Measurements from ENCODE around the gene HSF5. TPM values are rescaled to one million over a fixed set of nuclear protein-coding genes. Genes with fewer than 3 reads are reported as not detected.

Gene HSF5
- total RNA-seq, 1 experiment from 2014 or later, result not detected

- BruUV-seq (replicated peaks), result no TSS peak
- no peak for DNase-seq (ENCODE audit: low read depth, low spot score)
- Histone ChIP-seq H3K27me3 (ENCODE audit: insufficient read depth, low read length) (no peaks in the 10 kb centered on the region), H3K27ac (ENCODE audit: low read depth, low read length) (no peak overlapping the region), H3K9ac (ENCODE audit: low read length) (no peak overlapping the region), H3K79me2 (ENCODE audit: insufficient read depth, low read length) (peaks cover 19% of the 10 kb centered on the region; the same call in 1 of the 2 replicates), H2AFZ (ENCODE audit: low read depth, low read length, poor library complexity, severe bottlenecking) (no peak overlapping the region), H3K9me3 (ENCODE audit: control insufficient read depth in 1 of 2, insufficient read depth in 1 of 2, low read depth in 1 of 2, low read length in 2 of 2) (no peaks in the 10 kb centered on the region), H3K9me2 (ENCODE audit: insufficient read depth) (no peaks in the 10 kb centered on the region), H4K20me1 (ENCODE audit: insufficient read depth) (no peaks in the 10 kb centered on the region), H3K4me2 (ENCODE audit: low read length) (no peak overlapping the region), H3K4me1 (ENCODE audit: control insufficient read depth in 1 of 2, insufficient read depth in 2 of 2, low read length in 2 of 2) (peaks cover 13 to 16% of the 10 kb centered on the region in 2 experiments), H3K36me3 (ENCODE audit: control insufficient read depth in 1 of 2, insufficient read depth in 2 of 2, low read length in 2 of 2) (peaks cover 49 to 50% of the 10 kb centered on the region in 2 experiments; a peak in 3 of 4 replicates), H3K4me3 (replicated peaks in 1 of 2; ENCODE audit: low read depth in 1 of 2, low read length in 2 of 2) (no peak overlapping the region)
- intact Hi-C loops (cut with micrococcal nuclease), result loop anchor here (10.0 kb wide), 1 partner anchor 595 kb away; the partner anchor contains the start of gene TRIM37
- ChIA-PET RAD21 (ENCODE audit: low non-redundant PET in 1 of 2, low total read pairs in 2 of 2, uncharacterized antibody in 2 of 2, unreplicated experiment in 2 of 2) (no interaction called here), CTCF (interaction anchor here (2.0 kb wide), 1 partner anchor 193 kb away, joined by 6 read pairs; no protein-coding TSS in a partner anchor), POLR2A (no interaction called here)
- ATAC-seq, result no peak
- TF ChIP-seq CEBPB (IDR thresholded peaks at IDR 0.05; ENCODE audit: low read depth) (no peak), EZH2phosphoT487 (IDR thresholded peaks at IDR 0.05; ENCODE audit: borderline replicate concordance) (no peak)
Observed at GRCh38 chr17:58510075-58510474, 21.9 kb upstream of the HSF5 start.

DNA sequence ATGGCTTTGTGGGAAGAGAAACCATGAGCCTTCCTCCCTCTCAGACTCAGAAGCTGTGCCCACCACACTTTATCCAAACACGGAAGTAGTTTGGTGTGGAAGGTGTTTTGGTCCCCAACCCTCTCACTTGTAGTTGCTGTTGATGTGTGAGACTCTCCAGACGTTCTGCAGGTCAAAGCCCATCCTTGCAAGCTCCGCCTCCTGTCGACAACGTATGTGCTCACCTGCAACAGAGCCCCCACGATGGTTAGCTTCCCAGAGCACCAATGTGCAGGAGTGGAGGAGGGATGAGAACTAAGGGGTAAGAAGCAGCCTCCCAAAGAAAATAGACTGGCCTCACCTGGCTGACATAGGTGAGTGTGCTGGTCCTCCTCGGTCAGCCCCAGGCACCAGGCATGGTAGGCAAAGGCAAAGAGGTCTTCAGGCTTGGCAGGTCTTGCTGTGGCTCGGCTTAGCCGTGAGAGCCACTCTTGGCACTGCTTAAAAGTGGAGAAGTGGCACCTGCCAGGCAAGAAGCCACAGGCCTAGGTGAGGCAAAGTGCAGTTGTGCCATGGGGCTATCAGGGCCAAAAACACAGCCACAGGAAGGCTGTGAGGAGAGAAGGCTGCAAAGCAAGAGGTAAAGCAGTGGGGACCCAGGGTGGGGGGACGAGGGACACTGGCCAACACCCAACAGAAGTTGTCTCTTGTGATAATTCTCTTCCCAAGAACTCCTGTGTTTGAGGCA is 20.3 kb upstream of the HSF5 start:
- Histone ChIP-seq H4K20me1 (ENCODE audit: insufficient read depth) (no peaks in the 10 kb centered on the region), H3K4me1 (ENCODE audit: control insufficient read depth in 1 of 2, insufficient read depth in 2 of 2, low read length in 2 of 2) (peaks cover 5 to 7% of the 10 kb centered on the region in 2 experiments), H3K9me3 (ENCODE audit: control insufficient read depth in 1 of 2, insufficient read depth in 1 of 2, low read depth in 1 of 2, low read length in 2 of 2) (no peaks in the 10 kb centered on the region), H3K4me2 (ENCODE audit: low read length) (no peak overlapping the region), H3K27ac (ENCODE audit: low read depth, low read length) (no peak overlapping the region), H3K4me3 (replicated peaks in 1 of 2; ENCODE audit: low read depth in 1 of 2, low read length in 2 of 2) (no peak overlapping the region), H3K36me3 (ENCODE audit: control insufficient read depth in 1 of 2, insufficient read depth in 2 of 2, low read length in 2 of 2) (peaks cover 59 to 66% of the 10 kb centered on the region in 2 experiments), H3K27me3 (ENCODE audit: insufficient read depth, low read length) (no peaks in the 10 kb centered on the region), H3K9me2 (ENCODE audit: insufficient read depth) (no peaks in the 10 kb centered on the region), H2AFZ (ENCODE audit: low read depth, low read length, poor library complexity, severe bottlenecking) (no peak overlapping the region), H3K79me2 (ENCODE audit: insufficient read depth, low read length) (peaks cover 14% of the 10 kb centered on the region; the same call in 1 of the 2 replicates), H3K9ac (ENCODE audit: low read length) (no peak overlapping the region)
- ChIA-PET POLR2A (no interaction called here), CTCF (no interaction called here), RAD21 (ENCODE audit: low non-redundant PET in 1 of 2, low total read pairs in 2 of 2, uncharacterized antibody in 2 of 2, unreplicated experiment in 2 of 2) (no interaction called here)
- no peak for TF ChIP-seq RAD21 (IDR thresholded peaks at IDR 0.05; ENCODE audit: low read depth)
- no peak for TF ChIP-seq SRF (IDR thresholded peaks at IDR 0.05; ENCODE audit: low read depth)
- no peak for TF ChIP-seq EZH2phosphoT487 (IDR thresholded peaks at IDR 0.05; ENCODE audit: borderline replicate concordance)
- TF ChIP-seq ZNF274 (IDR thresholded peaks at IDR 0.05; ENCODE audit: low read depth, low read length), result no peak
- no peak for TF ChIP-seq EZH2 (IDR thresholded peaks at IDR 0.05)
- TF ChIP-seq MAX (IDR thresholded peaks at IDR 0.05), result no peak
- no peak for TF ChIP-seq CTCF (IDR thresholded peaks at IDR 0.05 in 2 of 3, conservative IDR thresholded peaks at IDR 0.05 in 1 of 3; ENCODE audit: borderline replicate concordance in 1 of 3, insufficient read depth in 1 of 3, low read depth in 2 of 3, low read length in 2 of 3)
- TF ChIP-seq, protein P1, sequence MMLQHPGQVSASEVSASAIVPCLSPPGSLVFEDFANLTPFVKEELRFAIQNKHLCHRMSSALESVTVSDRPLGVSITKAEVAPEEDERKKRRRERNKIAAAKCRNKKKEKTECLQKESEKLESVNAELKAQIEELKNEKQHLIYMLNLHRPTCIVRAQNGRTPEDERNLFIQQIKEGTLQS (IDR thresholded peaks at IDR 0.05), result no peak
- no peak for TF ChIP-seq EGR1 (IDR thresholded peaks at IDR 0.05; ENCODE audit: low read depth)
- no peak for TF ChIP-seq POLR2A (IDR thresholded peaks at IDR 0.05; ENCODE audit: borderline replicate concordance, extremely low read depth, insufficient read depth, insufficient read length)
- no peak for TF ChIP-seq CBX3 (IDR thresholded peaks at IDR 0.05; ENCODE audit: low read depth)
- no peak for TF ChIP-seq YY1 (IDR thresholded peaks at IDR 0.05; ENCODE audit: extremely low read depth, insufficient replicate concordance, low read depth, low read length)
- TF ChIP-seq ZFX (IDR thresholded peaks at IDR 0.05), result no peak
- intact Hi-C loops (cut with micrococcal nuclease), result no loop called here
- DNase-seq (ENCODE audit: low read depth, low spot score) (no peak), ATAC-seq (no peak)
- no TSS peak for BruUV-seq (replicated peaks)
